Measurements from ENCODE around the gene NAA30. TPM values are rescaled to one million over a fixed set of nuclear protein-coding genes. Genes with fewer than 3 reads are reported as not detected.

Gene NAA30
- total and polyA plus RNA-seq, 2 experiments from 2014 or later = 14.3 to 23.9 TPM

- no peaks in the 10 kb centered on the region for H3K9me2 ChIP-seq (ENCODE audit: insufficient read depth)
- H3K4me2 ChIP-seq (ENCODE audit: unreplicated experiment) = no peak overlapping the region
- in situ Hi-C loops (cut with MboI) = no loop called here
- WGBS, 2 experiments (ENCODE audit: low coverage in 1 of 2, low lambda C conversion rate in 2 of 2, missing lambda C conversion rate in 2 of 2) = 22 to 32% methylated on average over 3 of the region's 3 CpGs
- H3K27me3 ChIP-seq (replicated peaks; ENCODE audit: insufficient read depth) = peaks cover 3% of the 10 kb centered on the region; the same call in 1 of the 2 replicates
- H3K27ac ChIP-seq = no peak overlapping the region
- H2AFZ ChIP-seq = no peak overlapping the region
- H3K9ac ChIP-seq = no peak overlapping the region
- H4K20me1 ChIP-seq (ENCODE audit: insufficient read depth) = no peaks in the 10 kb centered on the region
- no peak for DNase-seq
- no peaks in the 10 kb centered on the region for H3K9me3 ChIP-seq (ENCODE audit: low read depth)
- H3K79me2 ChIP-seq (ENCODE audit: insufficient read depth) = no peaks in the 10 kb centered on the region
- TF ChIP-seq EZH2 (IDR thresholded peaks at IDR 0.05; ENCODE audit: insufficient read depth, poor library complexity, severe bottlenecking) (no peak), EZH2phosphoT487 (IDR thresholded peaks at IDR 0.05; ENCODE audit: insufficient read depth, low read depth) (no peak)
- H3K36me3 ChIP-seq (ENCODE audit: low read depth) = no peaks in the 10 kb centered on the region
- H3F3A ChIP-seq (ENCODE audit: insufficient read depth) = no peaks in the 10 kb centered on the region
- H3K4me3 ChIP-seq = no peak overlapping the region
- no peaks in the 10 kb centered on the region for H3K4me1 ChIP-seq (ENCODE audit: insufficient read depth)
Measured at GRCh38 chr14:57371013-57371412, 19.4 kb upstream of the NAA30 start.

DNA sequence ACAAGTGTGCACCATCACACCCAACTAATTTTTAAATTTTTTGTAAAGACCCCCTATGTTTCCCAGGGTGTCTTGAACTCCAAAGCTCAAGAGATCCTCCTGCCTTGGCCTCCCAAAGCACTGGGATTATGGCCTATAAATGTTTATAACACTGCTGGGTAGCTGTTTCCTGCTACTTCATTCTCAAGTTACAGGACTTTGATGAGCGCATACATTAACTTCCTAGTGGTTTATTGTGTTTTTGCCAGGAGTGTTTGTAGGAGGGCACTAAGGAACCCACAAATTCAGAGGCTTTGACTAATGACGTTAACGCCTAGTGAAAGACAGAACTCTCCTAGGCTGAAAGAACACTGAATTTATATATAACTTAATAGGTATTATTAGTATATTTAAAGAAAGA lies 15.2 kb upstream of the NAA30 start:
- H3K27me3 ChIP-seq (replicated peaks; ENCODE audit: insufficient read depth) = no peaks in the 10 kb centered on the region
- no peak overlapping the region for H3K27ac ChIP-seq
- no peak overlapping the region for H2AFZ ChIP-seq
- no peaks in the 10 kb centered on the region for H3K4me1 ChIP-seq (ENCODE audit: insufficient read depth)
- H3K9ac ChIP-seq = no peak overlapping the region
- no peaks in the 10 kb centered on the region for H3K36me3 ChIP-seq (ENCODE audit: low read depth)
- TF ChIP-seq EZH2phosphoT487 (IDR thresholded peaks at IDR 0.05; ENCODE audit: insufficient read depth, low read depth) (no peak), EZH2 (IDR thresholded peaks at IDR 0.05; ENCODE audit: insufficient read depth, poor library complexity, severe bottlenecking) (no peak)
- H4K20me1 ChIP-seq (ENCODE audit: insufficient read depth) = no peaks in the 10 kb centered on the region
- H3K79me2 ChIP-seq (ENCODE audit: insufficient read depth) = no peaks in the 10 kb centered on the region
- 50 to 54% methylated on average over 3 of the region's 3 CpGs for WGBS, 2 experiments (ENCODE audit: low coverage in 1 of 2, low lambda C conversion rate in 2 of 2, missing lambda C conversion rate in 2 of 2)
- H3K9me2 ChIP-seq (ENCODE audit: insufficient read depth) = no peaks in the 10 kb centered on the region
- DNase-seq = no peak
- no peak overlapping the region for H3K4me2 ChIP-seq (ENCODE audit: unreplicated experiment)
- no peak overlapping the region for H3K4me3 ChIP-seq
- H3F3A ChIP-seq (ENCODE audit: insufficient read depth) = no peaks in the 10 kb centered on the region
- no peaks in the 10 kb centered on the region for H3K9me3 ChIP-seq (ENCODE audit: low read depth)
- in situ Hi-C loops (cut with MboI) = no loop called here

DNA sequence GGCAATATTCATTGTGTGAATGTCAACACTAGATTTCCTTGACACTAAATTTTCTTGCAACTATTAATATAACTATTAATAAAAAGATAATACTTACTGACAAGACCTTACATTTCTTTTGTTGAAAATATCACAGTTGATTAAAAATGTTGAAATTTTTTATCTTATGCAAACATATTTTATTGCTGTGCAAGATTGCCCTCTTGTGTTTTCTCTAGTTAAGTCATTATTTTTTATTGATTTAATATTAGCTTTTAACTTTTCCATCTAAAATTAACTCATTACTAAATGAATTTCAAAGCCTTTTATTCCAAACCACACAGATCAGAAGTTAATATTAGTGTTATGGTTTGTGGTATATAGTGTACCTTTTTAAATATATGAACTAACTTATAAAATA lies 11.7 kb upstream of the NAA30 start:
- Histone ChIP-seq H3K27me3 (replicated peaks; ENCODE audit: insufficient read depth) (no peaks in the 10 kb centered on the region), H3K79me2 (ENCODE audit: insufficient read depth) (no peaks in the 10 kb centered on the region), H3K27ac (no peak overlapping the region), H3F3A (ENCODE audit: insufficient read depth) (peaks cover 17% of the 10 kb centered on the region), H2AFZ (no peak overlapping the region), H3K36me3 (ENCODE audit: low read depth) (no peaks in the 10 kb centered on the region), H3K9me3 (ENCODE audit: low read depth) (no peaks in the 10 kb centered on the region), H3K4me1 (ENCODE audit: insufficient read depth) (peaks cover 23% of the 10 kb centered on the region), H3K4me3 (no peak overlapping the region), H3K4me2 (ENCODE audit: unreplicated experiment) (no peak overlapping the region), H3K9me2 (ENCODE audit: insufficient read depth) (no peaks in the 10 kb centered on the region), H4K20me1 (ENCODE audit: insufficient read depth) (no peaks in the 10 kb centered on the region), H3K9ac (no peak overlapping the region)
- DNase-seq = peak; percentile 38
- in situ Hi-C loops (cut with MboI) = no loop called here
- TF ChIP-seq EZH2 (IDR thresholded peaks at IDR 0.05; ENCODE audit: insufficient read depth, poor library complexity, severe bottlenecking) (no peak), EZH2phosphoT487 (IDR thresholded peaks at IDR 0.05; ENCODE audit: insufficient read depth, low read depth) (no peak)

GRCh38 chr14:57380935-57381334 lies 9.5 kb upstream of the NAA30 start:
- Histone ChIP-seq H3K9me2 (ENCODE audit: insufficient read depth) (no peaks in the 10 kb centered on the region), H3F3A (ENCODE audit: insufficient read depth) (peaks cover 17% of the 10 kb centered on the region), H3K27ac (no peak overlapping the region), H3K4me2 (ENCODE audit: unreplicated experiment) (no peak overlapping the region), H4K20me1 (ENCODE audit: insufficient read depth) (no peaks in the 10 kb centered on the region), H3K79me2 (ENCODE audit: insufficient read depth) (no peaks in the 10 kb centered on the region), H3K27me3 (replicated peaks; ENCODE audit: insufficient read depth) (no peaks in the 10 kb centered on the region), H3K4me1 (ENCODE audit: insufficient read depth) (peaks cover 23% of the 10 kb centered on the region), H3K4me3 (no peak overlapping the region), H3K9ac (no peak overlapping the region), H3K36me3 (ENCODE audit: low read depth) (no peaks in the 10 kb centered on the region), H2AFZ (no peak overlapping the region), H3K9me3 (ENCODE audit: low read depth) (no peaks in the 10 kb centered on the region)
- in situ Hi-C loops (cut with MboI) = no loop called here
- 86 to 88% methylated on average over 3 of the region's 3 CpGs for WGBS, 2 experiments (ENCODE audit: low coverage in 1 of 2, low lambda C conversion rate in 2 of 2, missing lambda C conversion rate in 2 of 2)
- TF ChIP-seq EZH2 (IDR thresholded peaks at IDR 0.05; ENCODE audit: insufficient read depth, poor library complexity, severe bottlenecking) = no peak
- no peak for TF ChIP-seq EZH2phosphoT487 (IDR thresholded peaks at IDR 0.05; ENCODE audit: insufficient read depth, low read depth)
- DNase-seq = peak; percentile 26

DNA sequence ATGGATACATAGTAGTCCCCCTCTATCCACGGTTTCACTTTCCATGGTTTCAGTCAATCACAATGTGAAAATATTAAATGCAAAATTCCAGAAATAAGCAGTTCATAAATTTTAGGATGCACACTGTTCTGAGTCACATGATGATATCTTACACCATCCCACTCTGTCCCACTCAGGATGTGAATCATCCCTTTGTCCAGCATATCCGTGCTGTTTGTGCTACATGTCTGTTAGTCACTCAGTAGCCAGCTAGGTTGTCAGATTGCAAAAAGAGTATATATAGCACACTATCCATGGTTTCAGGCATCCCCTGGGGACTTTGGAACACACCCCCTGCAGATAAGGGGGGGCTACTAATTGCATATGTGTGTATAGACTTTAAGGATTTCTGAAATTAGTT lies 8.1 kb upstream of the NAA30 start:
- Histone ChIP-seq H3K9me3 (ENCODE audit: low read depth) (no peaks in the 10 kb centered on the region), H3K27ac (peak overlapping the region; percentile 47), H3K9me2 (ENCODE audit: insufficient read depth) (no peaks in the 10 kb centered on the region), H3K4me3 (0 out of 2 replicates have a peak overlapping the region, but pooled peaks have one; percentile 15), H3K9ac (peak overlapping the region; percentile 23; the same call in 1 of the 2 replicates), H4K20me1 (ENCODE audit: insufficient read depth) (no peaks in the 10 kb centered on the region), H3K36me3 (ENCODE audit: low read depth) (no peaks in the 10 kb centered on the region), H3K4me1 (ENCODE audit: insufficient read depth) (peaks cover 23% of the 10 kb centered on the region), H3K79me2 (ENCODE audit: insufficient read depth) (no peaks in the 10 kb centered on the region), H3K4me2 (ENCODE audit: unreplicated experiment) (peak overlapping the region; percentile 57), H2AFZ (0 out of 2 replicates have a peak overlapping the region, but pooled peaks have one; percentile 20), H3K27me3 (replicated peaks; ENCODE audit: insufficient read depth) (no peaks in the 10 kb centered on the region), H3F3A (ENCODE audit: insufficient read depth) (peaks cover 17% of the 10 kb centered on the region)
- WGBS, 2 experiments (ENCODE audit: low coverage in 1 of 2, low lambda C conversion rate in 2 of 2, missing lambda C conversion rate in 2 of 2) = 31 to 35% methylated on average over 2 of the region's 2 CpGs
- TF ChIP-seq EZH2 (IDR thresholded peaks at IDR 0.05; ENCODE audit: insufficient read depth, poor library complexity, severe bottlenecking) (no peak), EZH2phosphoT487 (IDR thresholded peaks at IDR 0.05; ENCODE audit: insufficient read depth, low read depth) (no peak)
- DNase-seq = peak; percentile 94
- in situ Hi-C loops (cut with MboI) = no loop called here

Measured in GM23248 (cell line).